Neutrophil (primary cell): Measurements from ENCODE around the gene ATP11A.

ENCODE experiments used
- H3K27ac ChIP-seq: fragments of 200-600 bp; sonication (generic); 2 replicates; pipeline ENCODE4 v1.5.1; 2016; ENCODE audit warnings: mild to moderate bottlenecking, moderate library complexity
- H3K27me3 ChIP-seq: fragments of 200-600 bp; sonication (generic); 2 replicates; pipeline ENCODE4 v1.6.0; 2016; ENCODE audit warnings: mild to moderate bottlenecking
- H3K36me3 ChIP-seq: fragments of 200-600 bp; sonication (generic); 2 replicates; pipeline ENCODE4 v1.5.1; 2017
- H3K4me1 ChIP-seq, 2 experiments: fragments of 200-600 bp in 1 of 2; sonication (generic) in 1 of 2; 1 replicate in 1 of 2; 2 replicates in 1 of 2; pipeline versions ENCODE4 v1.5.1 to v1.6.1; 2013 to 2016; ENCODE audit warnings: low read depth in 1 of 2, low read length in 1 of 2, mild to moderate bottlenecking in 1 of 2, moderate library complexity in 1 of 2; ENCODE audit not compliant: control insufficient read depth in 1 of 2, insufficient read depth in 1 of 2
- H3K4me3 ChIP-seq, 2 experiments: fragments of 200-600 bp in 1 of 2; sonication (generic) in 1 of 2; 1 replicate in 1 of 2; 2 replicates in 1 of 2; pipeline ENCODE4 v1.5.1; 2013 to 2016; ENCODE audit warnings: low read depth in 1 of 2, low read length in 1 of 2, mild to moderate bottlenecking in 1 of 2, moderate library complexity in 1 of 2
- H3K9me3 ChIP-seq: fragments of 200-600 bp; sonication (generic); 2 replicates; pipeline ENCODE4 v1.5.1; 2016
- CTCF ChIP-seq: fragments of 200-600 bp; sonication (generic); IDR thresholded peaks from 2 replicates; pipeline ENCODE4 v1.5.1; 2016; ENCODE audit warnings: antibody characterized with exemption

The ATP11A gene

GRCh38 chr13:112747256-112747655 lies 57.4 kb downstream of the ATP11A start:
- Histone ChIP-seq H3K4me3 (no peak overlapping the region), H3K9me3 (no peaks in the 10 kb centered on the region), H3K4me1 (peaks cover 4 to 5% of the 10 kb centered on the region in 2 experiments), H3K27me3 (no peaks in the 10 kb centered on the region), H3K36me3 (no peaks in the 10 kb centered on the region), H3K27ac (no peak overlapping the region)
- TF ChIP-seq CTCF: no peak

GRCh38 chr13:112748947-112749735 lies 59.3 kb downstream of the ATP11A start:
- no peak overlapping the region for H3K27ac ChIP-seq
- H3K4me3 ChIP-seq: no peak overlapping the region
- H3K36me3 ChIP-seq: peaks cover 3% of the 10 kb centered on the region
- no peaks in the 10 kb centered on the region for H3K9me3 ChIP-seq
- H3K4me1 ChIP-seq: no peaks in the 10 kb centered on the region
- TF ChIP-seq CTCF: no peak
- H3K27me3 ChIP-seq: no peaks in the 10 kb centered on the region

DNA sequence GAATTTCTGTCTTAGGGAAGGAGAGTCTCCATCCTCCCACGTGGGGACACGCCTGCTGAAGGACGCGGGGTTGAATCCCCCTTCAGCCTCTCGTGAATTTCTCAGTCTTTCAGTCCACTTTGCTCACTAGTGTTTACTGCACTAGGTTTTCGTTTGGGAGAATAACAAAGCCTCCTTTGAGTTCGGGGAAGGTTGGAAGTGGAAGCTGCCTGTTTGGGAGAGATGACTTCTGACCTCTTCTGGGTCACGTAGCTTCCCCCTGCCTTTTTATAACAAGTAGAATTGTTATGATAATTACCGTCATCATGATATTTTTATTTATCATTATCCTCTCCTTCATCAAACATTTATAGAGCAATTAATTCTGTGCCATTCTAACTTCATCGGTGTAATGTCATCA lies 60.7 kb downstream of the ATP11A start:
- no peak for TF ChIP-seq CTCF
- H3K27ac ChIP-seq: no peak overlapping the region

DNA sequence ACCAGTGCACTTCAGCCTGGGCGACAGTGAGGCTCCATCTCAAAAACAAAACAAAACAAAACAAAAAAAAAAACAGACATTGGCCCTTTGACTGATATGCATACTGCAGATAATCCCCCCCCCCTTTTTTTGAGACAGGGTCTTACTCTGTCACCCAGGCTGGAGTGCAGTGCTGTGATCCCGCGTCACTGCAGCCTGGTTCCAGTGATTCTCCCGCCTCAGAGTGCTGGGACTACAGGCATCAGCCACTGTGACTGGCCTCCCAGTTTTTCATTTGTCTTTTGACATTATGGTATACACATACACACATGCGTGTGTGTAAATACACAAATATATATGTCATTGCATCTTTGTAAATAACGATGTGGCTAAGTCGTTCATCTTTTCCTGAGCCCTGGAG lies 61.8 kb downstream of the ATP11A start:
- Histone ChIP-seq H3K4me3 (no peak overlapping the region), H3K36me3 (peaks cover 27% of the 10 kb centered on the region), H3K27ac (no peak overlapping the region), H3K9me3 (no peaks in the 10 kb centered on the region), H3K4me1 (peaks cover 0 to 5% of the 10 kb centered on the region in 2 experiments), H3K27me3 (no peaks in the 10 kb centered on the region)
- no peak for TF ChIP-seq CTCF

More for the DNA sequence above, 60.7 kb downstream of the ATP11A start:
- Histone ChIP-seq H3K4me1 (no peaks in the 10 kb centered on the region), H3K4me3 (no peak overlapping the region), H3K9me3 (no peaks in the 10 kb centered on the region), H3K36me3 (peaks cover 18% of the 10 kb centered on the region), H3K27me3 (no peaks in the 10 kb centered on the region)

- no peaks in the 10 kb centered on the region for H3K27me3 ChIP-seq
- H3K9me3 ChIP-seq: no peaks in the 10 kb centered on the region
- H3K36me3 ChIP-seq: peaks cover 29% of the 10 kb centered on the region
- H3K4me3 ChIP-seq: no peak overlapping the region
- peaks cover 5 to 11% of the 10 kb centered on the region in 2 experiments for H3K4me1 ChIP-seq
- TF ChIP-seq CTCF: no peak
- no peak overlapping the region for H3K27ac ChIP-seq
Measured at GRCh38 chr13:112752211-112752610, 62.4 kb downstream of the ATP11A start.
